ENCODE results near the gene MPP4. TPM values are rescaled to one million over a fixed set of nuclear protein-coding genes. Genes with fewer than 3 reads are reported as not detected.
A peak's percentile ranks its signal among the peaks of the same experiment; 100 is the strongest.

Gene MPP4
- total and polyA plus RNA-seq, 2 donors from 2014 or later, result 0.19 TPM; not detected in 1

- Histone ChIP-seq H3K27ac (ENCODE audit: low read depth in 2 of 2, low read length in 2 of 2) (peak overlapping the region; percentile 86 to 92), H3K4me1 (ENCODE audit: control insufficient read depth in 2 of 3, insufficient read depth in 2 of 3, low read depth in 1 of 3, low read length in 3 of 3) (peaks cover 0 to 5% (median 2%) of the 10 kb centered on the region in 3 donors), H3K36me3 (ENCODE audit: control insufficient read depth in 2 of 3, insufficient read depth in 3 of 3, low read length in 3 of 3) (no peaks in the 10 kb centered on the region), H3K9ac (ENCODE audit: low read length in 3 of 3) (peak overlapping the region; percentile 69 to 98 (median 94)), H3K9me3 (ENCODE audit: control insufficient read depth in 2 of 3, insufficient read depth in 1 of 3, low read length in 3 of 3) (no peaks in the 10 kb centered on the region), H3K27me3 (ENCODE audit: control insufficient read depth, insufficient read depth, low read length) (no peaks in the 10 kb centered on the region), H3K4me3 (ENCODE audit: low read length in 3 of 3) (peak overlapping the region; percentile 77 to 98 (median 83))
- TF ChIP-seq CTCF (IDR thresholded peaks at IDR 0.05; ENCODE audit: borderline replicate concordance, extremely low read depth, insufficient read depth), result peak; percentile 9
- DNase-seq (peak; percentile 91 to 95 (median 93)), FAIRE-seq (no peak)
- intact Hi-C loops (cut with DNase I), result no loop called here
These were observed 55.7 kb downstream of the MPP4 start for GRCh38 chr2:201642579-201643215.

DNA sequence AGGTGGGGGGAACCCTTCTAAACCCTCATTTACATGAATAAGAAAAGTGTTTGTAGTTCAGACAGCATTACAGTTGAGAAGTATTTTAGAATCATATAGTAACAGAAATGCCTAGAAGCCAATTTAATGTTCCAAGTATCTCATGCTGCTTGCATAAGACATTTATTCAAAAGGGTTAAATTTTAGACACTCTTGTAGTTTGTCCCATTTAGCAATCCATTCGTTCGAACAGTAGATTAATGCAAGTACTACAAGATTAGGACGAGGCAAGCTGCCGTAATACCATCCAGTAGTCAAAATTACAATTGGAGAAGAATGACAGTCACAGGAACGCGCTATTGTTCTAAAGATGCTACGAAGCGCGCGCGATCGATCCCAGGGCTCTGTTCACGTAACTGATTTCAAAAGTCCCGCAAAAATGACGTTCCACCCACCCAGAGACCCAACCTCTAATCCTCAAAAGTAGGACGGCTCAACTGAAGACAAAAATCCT, 56.3 kb downstream of the MPP4 start:
- peak overlapping the region; percentile 86 to 92 for H3K27ac ChIP-seq (ENCODE audit: low read depth in 2 of 2, low read length in 2 of 2)
- intact Hi-C loops (cut with DNase I), result no loop called here
- DNase-seq, result no peak
- H3K9ac ChIP-seq (ENCODE audit: low read length in 3 of 3), result peak overlapping the region; percentile 69 to 94 (median 83)
- H3K4me3 ChIP-seq (ENCODE audit: low read length in 3 of 3), result peak overlapping the region; percentile 77 to 98 (median 83)
- no peak for TF ChIP-seq CTCF (IDR thresholded peaks at IDR 0.05; ENCODE audit: borderline replicate concordance, extremely low read depth, insufficient read depth)
- no peak for FAIRE-seq
- H3K4me1 ChIP-seq (ENCODE audit: control insufficient read depth in 2 of 3, insufficient read depth in 2 of 3, low read depth in 1 of 3, low read length in 3 of 3), result peaks cover 0 to 5% (median 2%) of the 10 kb centered on the region in 3 donors
- H3K27me3 ChIP-seq (ENCODE audit: control insufficient read depth, insufficient read depth, low read length), result no peaks in the 10 kb centered on the region
- no peaks in the 10 kb centered on the region for H3K9me3 ChIP-seq (ENCODE audit: control insufficient read depth in 2 of 3, insufficient read depth in 1 of 3, low read length in 3 of 3)
- H3K36me3 ChIP-seq (ENCODE audit: control insufficient read depth in 2 of 3, insufficient read depth in 3 of 3, low read length in 3 of 3), result no peaks in the 10 kb centered on the region

DNA sequence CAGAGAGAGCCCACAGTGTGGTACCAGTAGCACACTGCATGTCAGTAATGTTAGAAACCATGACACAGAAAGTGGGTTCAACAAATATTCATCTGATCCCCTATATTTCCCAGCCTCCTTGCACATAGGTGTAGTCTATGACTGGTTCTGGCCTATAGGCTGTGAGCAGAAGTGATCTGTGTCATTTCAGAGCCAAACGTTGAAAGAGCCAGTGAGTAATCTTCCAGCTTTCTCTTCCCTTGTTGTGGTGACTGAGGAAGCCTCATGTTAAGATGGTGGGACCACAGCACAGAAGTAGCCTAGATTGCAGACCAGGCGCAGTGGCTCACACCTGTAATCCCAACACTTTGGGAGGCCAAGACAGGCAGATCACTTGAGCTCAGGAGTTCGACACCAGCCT, 59.2 kb downstream of the MPP4 start:
- Histone ChIP-seq H3K4me1 (ENCODE audit: control insufficient read depth in 2 of 3, insufficient read depth in 2 of 3, low read depth in 1 of 3, low read length in 3 of 3) (peaks cover 0 to 4% (median 2%) of the 10 kb centered on the region in 3 donors), H3K9me3 (ENCODE audit: control insufficient read depth in 2 of 3, insufficient read depth in 1 of 3, low read length in 3 of 3) (no peaks in the 10 kb centered on the region), H3K9ac (ENCODE audit: low read length in 3 of 3) (no peak overlapping the region), H3K36me3 (ENCODE audit: control insufficient read depth in 2 of 3, insufficient read depth in 3 of 3, low read length in 3 of 3) (peaks cover 2 to 5% (median 3%) of the 10 kb centered on the region in 3 donors), H3K27ac (ENCODE audit: low read depth in 2 of 2, low read length in 2 of 2) (no peak overlapping the region), H3K27me3 (ENCODE audit: control insufficient read depth, insufficient read depth, low read length) (no peaks in the 10 kb centered on the region), H3K4me3 (ENCODE audit: low read length in 3 of 3) (no peak overlapping the region)
- intact Hi-C loops (cut with DNase I), result no loop called here
- TF ChIP-seq CTCF (IDR thresholded peaks at IDR 0.05; ENCODE audit: borderline replicate concordance, extremely low read depth, insufficient read depth), result no peak
- FAIRE-seq (no peak), DNase-seq (no peak)

Measured in kidney (tissue), 14 donors.